Middle frontal gyrus (tissue), 1 donor: ENCODE data around the gene PAQR8.
"Not testable (repeated sequence)": the region's sequence is repeated elsewhere in the genome, so short reads cannot be mapped to it uniquely, and the experiment has no call there.

Source experiments
- DNase-seq: peaks from one replicate; pipeline ENCODE4 v3.0.0-alpha.2; 2015; ENCODE audit warnings: low spot score; ENCODE audit errors: extremely low spot score

Gene PAQR8

DNA sequence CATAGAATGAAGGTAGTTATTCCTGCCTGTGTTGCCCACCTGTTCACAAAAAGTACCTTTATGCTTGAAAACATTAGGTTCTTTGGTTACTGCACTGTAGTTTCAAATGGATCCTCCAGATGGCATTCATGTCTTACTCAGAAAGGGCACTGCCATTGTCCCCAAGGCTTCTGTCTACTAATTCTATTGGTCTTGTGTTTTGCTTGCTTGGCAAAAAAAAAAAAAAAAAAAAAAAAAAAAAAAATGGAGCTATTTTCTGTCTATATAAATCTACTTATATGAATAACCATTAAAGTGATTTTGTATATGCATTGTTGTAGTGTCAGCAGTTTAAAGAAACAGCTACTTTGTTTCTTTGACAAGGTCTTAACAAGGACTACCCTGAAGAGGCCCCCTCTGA is 45.5 kb downstream of the PAQR8 start:
- DNase-seq = no peak

DNA sequence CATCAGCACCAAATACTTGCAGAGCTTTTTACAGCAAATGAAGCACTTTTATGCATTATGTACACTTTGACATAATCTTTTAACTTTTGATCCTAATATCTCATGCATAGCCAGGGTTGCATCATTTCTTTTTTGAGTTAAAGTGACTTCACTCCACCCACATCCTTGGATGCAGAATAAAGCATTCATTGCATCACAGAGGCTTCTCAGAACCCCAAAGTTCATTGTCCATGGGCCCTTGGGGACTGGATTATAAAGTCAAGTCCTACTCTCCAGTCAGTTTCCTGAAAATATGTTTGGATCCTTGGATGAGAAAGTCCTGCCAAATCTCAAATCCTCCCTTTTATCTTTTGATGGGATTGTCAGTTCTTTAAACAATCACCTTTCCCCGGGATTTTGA is 47.5 kb downstream of the PAQR8 start:
- DNase-seq = no peak

DNA sequence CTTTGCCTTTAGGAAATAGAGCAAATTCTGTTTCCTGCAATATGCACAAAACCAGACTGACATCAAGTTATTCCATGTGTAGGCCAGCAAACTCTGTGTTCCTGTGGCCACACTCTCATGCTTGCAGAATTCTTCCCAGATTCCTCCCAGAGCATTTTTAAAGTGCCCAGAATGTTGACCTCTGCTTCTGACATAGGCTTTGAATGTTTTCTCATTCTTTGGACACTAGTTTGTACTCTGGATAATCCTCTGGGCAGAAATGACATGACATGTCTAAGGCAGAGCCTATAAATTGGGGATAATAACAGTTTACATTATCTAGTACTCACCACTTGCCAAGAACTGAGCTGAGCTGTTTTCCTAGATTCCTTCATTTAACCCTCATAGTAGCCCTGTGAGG is 49.0 kb downstream of the PAQR8 start:
- DNase-seq = no peak

DNA sequence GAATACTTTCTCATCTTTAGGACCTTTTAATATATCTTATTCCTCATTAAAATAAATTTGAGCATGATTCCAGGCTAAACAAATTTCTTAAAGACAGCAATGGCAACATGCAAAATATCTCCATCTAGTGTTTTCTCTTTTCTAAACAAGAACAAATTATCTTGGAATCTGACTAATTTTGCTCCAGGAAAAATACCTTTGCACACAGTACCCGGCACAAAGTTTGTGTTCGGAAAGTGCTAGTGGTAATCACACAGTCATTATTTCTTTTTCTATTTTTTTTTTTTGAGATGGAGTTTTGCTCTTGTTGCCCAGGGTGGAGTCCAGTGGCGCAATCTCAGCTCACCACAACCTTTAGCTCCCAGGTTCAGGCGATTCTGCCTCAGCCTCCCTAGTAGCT is 50.0 kb downstream of the PAQR8 start:
- no peak for DNase-seq

DNA sequence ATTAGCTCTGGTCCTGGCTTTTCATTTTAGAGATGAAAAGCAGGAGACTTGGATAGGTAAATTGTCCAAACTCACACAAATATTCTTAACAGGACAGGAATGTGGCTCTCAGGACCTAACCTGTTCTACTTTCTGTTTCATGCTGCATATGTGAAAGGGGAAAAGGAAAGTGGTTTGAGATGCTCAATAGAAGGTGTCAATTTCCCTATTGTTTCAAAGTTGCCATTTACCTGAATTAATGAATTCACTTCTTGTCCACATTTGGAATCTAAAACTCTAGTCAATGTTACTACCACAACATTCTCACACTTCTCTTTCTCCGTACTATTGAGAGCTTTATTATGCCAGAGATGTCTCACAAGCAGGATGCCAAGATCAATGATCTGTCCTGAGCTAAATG is 53.4 kb downstream of the PAQR8 start:
- no peak for DNase-seq

DNA sequence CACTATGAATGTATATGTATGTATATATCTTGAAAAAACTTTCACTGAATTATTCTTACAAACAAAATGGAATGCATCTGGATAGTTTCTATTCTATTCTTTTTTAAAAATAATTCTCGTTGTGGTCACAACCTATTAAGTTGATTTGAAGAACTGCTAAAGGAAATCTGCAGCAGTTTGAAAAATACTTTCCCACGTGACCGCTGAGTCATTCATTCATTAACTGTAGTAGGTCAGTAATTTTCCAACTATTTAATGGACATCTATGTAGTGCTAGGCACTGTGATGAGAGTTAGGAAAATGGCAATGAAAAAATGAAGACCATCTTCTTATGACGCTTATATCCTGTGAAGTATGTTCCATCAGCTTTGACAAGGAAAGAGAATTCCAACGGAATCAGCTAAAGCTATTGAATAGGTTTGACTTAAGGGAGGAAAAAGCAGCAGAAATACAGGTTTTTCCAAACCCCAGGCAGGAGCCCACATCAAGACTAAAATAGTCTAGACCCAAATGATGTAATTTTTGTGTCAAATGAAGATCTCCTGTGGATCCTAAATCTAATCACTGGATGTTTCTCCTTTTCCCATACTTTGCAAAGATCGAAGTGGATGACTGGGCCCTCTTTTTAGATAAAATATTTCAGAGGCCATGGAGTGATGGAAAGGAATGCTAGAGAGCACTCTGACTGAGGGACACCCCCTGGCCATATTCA is 54.1 kb downstream of the PAQR8 start:
- DNase-seq = no peak

DNA sequence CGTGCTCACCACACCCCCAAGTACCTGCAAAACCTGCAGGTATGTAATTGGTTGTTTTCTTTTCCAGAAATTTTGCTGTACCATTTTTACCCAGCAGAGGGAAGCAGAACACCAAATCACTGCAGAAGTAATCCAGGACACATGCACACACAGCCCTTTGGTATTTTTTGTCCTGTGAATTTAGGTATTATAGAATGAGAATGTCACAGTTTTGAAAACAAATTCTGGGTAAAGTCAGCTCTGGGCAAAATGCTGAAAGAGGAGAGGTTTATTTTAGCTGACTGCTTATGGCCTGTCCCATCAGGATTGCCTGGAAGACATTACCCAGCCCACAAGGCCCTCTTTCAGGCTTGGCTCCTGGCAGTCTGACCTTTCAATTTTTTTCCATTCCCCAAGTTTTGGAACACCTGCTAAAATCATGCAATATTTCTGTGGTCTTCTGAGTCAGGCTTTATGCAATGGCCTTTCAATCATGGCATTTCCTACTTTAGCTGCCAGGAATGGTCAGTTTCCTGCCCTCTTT is 54.7 kb downstream of the PAQR8 start:
- no peak for DNase-seq

DNA sequence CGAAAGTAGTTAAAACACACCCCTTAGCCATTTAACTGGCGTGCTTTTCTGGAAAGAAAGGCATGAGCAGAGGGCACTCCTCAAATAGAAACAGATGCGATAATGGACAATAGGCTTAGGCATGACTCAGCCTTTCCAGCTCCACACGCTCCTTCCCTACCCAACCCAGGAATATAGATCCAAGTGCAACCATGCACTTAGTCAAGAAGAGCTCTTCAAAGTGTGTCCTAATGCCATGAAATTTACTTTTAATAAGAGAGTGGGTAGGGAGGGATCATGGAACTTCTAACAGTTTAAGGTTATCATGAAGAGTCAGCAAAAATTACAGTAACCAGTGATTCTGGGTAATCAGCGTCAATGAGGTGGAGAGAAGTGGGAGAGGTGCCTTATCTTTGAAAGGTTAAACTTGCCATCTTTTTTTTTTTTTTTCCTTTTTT is 55.7 kb downstream of the PAQR8 start:
- no peak for DNase-seq

DNA sequence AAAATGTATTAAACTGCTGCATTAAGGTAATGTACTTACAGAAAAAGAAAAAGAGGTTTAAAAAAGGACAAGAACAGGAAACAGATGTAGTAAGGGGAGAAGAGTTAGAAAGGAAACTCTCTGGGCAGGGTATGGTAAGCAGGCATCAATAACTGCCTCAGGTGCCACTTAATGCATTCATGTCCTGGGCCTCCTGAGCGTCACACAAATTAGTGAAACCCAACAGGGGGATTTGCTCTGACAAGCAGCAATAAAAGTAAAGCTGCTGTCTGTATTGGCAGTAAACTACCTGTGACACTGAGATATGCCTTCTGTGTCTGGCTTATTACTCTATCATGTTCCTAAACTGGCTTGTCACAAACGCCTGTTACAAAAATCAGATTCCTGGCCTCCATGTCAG is 56.7 kb downstream of the PAQR8 start:
- DNase-seq = no peak

DNA sequence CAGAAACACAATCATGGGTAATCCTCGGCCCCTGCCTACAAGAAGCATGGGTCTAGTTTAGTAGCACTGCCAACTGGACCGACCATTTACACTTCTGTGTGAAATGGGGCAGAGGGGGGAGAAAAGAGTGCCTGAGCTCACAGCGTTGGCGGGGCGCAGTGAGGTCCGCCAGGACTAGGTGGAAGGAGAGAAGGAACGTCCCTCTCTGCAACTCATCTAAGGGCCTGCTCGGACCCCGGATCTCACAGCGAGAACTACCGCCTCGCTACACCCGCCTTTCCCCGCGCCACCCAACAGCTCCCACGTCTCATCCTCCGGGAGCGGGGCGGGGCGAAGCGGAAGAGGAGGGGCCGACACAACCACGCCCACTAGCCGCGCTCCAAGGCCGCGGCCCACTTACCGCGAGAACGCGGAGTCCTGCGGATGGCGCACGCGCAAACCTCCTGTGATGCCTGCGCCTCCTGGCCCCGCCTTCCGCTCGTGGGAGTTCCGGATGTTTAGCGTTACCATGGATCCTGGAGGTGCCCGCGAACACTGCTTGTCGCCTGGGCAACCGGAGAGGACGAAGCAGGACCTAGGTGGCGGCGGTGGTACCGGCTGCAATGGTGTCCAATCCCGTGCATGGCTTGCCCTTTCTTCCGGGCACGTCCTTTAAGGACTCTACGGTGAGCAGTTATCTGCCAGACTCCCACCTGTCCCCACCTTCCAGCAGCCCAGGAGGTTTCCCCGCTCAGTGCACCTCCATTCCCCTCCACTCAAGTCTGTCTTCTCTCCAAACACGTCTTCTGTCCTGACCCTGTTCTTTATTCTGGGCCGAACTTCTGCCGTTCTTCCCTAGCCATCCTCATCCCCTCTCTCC is 58.1 kb downstream of the PAQR8 start, which contains the start of gene EFHC1:
TSS of gene EFHC1 (plus strand) at position 534 of the 859 bp plus-strand sequence. CDS start at position 603, 69 bp downstream.
- DNase-seq = peak; percentile 99

DNA sequence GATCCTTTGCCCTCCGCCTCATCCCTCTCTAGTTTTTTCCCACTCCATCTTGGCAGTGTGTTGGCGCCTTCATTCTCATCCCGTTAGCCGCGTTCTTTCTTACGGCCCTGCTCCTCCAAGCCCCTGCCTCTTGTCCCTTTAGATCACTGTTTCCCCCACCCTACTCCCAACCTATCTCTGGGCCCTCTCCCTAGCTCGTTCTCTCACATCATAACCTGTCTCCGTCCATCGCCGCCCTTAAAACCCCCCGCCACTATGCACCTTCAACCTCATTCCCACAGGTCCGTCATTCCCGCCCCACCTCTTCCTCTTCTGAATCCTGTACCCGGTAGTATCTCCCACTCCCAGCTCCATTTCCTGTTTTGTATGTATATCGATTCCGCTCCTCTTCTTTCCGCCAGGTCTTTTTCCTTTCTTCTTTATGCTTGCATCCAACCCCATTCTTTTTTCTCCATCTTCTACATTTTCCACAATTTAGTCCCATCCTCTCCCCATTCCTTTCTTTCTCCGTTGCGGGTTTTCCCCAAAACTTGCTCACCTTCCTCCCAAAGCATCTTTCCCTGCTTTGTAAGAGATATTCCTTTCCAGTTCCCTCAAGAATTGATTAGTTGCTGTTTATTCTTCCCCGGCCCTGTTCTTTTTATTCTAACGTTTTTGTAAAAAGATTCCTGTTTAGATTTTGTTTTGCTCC is 58.9 kb downstream of the PAQR8 start:
- no peak for DNase-seq

DNA sequence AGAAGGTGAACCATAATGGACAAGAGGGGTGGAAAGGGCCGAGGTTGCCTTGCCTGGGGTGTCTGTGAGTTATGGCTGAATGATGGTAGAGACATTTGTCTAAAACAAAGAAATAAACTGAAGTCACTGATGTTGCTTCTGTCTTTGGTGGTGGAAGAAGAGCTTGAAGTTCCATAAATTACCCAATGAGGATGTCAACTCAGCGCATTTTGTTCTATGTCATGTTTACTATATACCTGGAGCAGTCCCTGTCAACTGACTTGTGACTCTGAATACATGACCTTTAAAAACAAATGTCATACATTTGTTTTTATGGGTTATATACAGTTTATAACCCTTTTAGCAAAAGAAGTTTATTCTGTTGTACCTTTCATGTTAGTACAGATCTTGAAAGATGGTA is 60.2 kb downstream of the PAQR8 start:
- no peak for DNase-seq

DNA sequence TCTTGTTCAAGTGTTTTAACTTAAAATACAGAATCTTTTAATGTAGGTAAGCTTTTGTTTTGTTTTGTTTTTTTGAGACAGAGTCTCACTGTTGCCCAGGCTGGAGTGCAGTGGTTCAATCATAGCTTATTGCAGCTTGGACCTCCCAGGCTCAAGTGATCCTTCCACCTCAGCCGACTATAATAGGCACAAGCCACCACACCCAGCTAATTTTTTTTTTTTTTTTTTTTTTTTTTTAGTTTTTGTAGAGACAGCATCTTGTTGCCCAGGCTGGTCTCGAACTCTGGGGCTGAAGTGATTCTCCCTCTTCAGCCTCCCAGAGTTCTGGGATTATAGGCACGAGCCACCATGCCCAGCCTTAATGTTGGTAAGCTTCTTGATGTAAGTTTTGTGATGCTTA is 61.5 kb downstream of the PAQR8 start:
- DNase-seq = no peak

DNA sequence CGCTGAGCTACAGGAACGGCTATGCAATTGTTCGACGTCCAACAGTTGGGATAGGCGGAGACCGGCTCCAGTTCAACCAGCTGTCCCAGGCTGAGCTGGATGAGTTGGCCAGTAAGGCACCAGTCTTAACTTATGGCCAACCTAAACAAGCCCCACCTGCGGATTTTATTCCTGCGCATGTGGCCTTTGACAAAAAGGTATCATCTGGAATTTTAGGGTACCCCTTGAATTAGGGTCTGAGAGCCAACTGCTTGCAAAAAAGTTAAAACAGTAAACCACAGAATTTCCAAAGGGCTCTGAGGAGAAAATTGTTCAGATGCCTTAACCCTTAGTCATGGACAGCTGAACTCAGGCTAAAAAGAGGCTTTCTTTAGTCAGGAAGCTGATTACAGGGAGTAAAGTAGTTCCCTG is 62.0 kb downstream of the PAQR8 start:
- DNase-seq = no peak

DNA sequence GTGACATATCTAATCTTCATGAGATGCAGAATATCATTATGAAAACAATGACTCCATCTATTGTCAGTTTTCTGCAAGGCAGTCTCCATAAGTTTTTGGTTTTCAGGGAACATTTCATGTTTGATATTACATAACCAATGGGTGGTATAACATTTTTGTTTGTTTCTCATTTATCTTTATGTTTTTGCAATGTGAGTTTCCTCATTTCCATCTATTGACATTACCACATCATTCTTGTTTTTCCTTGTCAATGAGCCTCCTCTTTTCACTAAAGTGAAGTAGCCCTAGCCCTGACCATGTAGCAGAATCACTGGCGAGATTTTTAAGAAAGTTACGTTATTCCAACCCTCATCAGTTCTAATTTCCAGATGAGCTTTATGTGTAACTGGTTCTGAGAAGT is 62.6 kb downstream of the PAQR8 start:
- no peak for DNase-seq

DNA sequence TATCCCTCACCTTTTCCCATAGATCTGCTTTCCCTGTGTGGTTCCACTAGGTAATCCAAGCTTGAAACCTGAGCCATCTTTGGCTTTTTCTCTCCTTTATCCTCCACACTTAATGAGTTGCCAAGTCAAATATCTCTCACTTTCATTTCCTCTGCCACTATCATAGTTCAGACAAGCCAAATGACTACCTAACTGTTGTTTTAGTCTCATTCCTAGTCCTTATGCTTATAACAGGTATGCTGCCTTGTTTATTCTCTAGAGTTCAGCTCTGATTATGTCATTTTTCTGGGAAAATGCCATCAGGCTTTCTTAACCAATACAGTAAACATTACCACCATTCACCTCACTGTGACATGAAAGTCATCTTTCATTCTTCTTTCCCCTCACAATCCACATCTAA is 64.7 kb downstream of the PAQR8 start:
- no peak for DNase-seq

DNA sequence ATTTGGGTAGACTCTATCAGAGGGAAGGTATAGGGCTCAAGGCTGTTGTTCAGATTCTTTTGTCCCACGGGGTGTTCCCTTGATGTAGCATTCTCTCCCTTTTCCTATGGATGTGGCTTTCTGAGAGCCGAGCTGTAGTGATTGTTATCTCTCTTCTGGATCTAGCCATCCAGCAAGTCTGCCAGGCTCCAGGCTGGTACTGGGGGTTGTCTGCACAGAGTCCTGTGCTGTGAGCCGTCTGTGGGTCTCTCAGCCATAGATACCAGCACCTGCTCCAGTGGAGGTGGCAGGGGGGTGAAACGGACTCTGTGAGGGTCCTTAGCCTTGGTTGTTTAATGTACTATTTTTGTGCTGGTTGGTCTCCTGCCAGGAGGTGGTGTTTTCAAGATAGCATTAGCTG is 71.3 kb downstream of the PAQR8 start:
- not testable (repeated sequence) for DNase-seq

DNA sequence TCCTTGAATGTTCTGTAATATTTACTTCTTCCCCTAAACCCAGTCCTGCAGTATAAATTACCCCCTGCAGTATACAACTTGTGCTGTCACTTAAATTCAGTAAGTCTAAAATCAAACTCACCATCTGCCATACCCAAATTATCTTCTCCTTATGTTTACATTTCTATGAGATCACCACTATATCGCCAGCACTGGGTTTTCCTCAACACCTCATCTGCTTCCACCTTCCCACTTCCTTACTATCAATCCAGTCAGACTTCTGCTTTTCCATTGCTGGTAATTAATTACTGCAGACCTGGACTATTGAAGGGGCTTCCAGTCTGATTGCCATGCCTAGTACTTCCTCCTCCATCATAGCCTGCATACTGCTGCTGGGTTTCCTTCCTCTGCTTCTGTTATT is 73.4 kb downstream of the PAQR8 start:
- no peak for DNase-seq

DNA sequence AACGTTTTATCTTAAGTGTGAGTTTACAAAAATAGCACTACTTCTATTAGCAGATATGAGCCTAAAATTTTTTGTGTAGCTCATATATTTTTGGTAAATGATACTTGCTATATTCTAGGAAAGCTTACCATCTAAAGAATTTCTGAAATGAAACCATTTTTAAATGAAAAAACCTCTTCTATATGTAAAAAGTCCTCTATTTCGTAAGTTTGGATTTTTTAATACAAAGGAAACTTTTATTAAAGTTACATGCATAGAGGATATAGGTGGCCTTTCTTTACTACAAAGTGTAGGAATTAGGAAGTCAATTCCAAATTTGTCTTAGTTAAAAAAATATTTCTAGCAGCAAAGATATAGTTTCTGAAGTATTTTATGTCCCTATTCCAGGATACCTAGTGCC is 77.0 kb downstream of the PAQR8 start:
- no peak for DNase-seq

DNA sequence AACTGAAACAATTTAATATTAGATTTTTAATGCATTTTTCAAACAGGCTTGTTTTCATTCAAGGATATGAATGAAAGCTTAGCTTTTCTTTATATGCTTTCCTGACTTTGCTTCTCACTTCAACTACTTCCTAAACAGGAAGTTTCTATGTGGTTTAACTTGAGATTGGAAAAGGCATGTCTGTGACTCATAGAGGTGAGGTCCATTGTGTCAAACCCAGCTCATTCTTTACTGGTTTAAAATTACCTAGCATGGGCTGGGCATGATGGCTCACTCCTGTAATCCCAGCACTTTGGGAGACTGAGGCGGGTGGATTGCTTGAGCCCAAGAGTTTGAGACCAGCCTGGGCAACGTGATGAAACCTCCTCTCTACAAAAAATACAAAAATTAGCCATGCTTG is 92.6 kb downstream of the PAQR8 start:
- DNase-seq = no peak

DNA sequence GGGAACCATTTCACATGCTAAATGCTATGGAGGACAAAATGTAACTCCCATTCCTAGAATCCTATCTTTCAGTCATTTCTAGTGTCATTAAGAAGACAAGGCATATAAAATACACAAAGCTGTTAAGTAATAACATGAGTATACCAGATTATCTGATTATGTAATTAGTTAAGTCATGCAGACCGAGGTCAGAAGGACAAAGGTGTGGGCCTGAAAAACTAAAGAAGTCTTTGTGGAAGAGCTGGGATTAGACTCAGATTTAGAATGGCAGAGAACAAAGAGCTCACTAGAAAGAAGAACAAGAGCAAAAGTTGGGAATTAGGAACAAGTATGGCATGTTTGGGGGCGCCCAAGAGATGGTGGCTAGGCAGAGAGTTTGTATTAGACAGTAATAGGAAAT is 95.1 kb downstream of the PAQR8 start:
- no peak for DNase-seq
